ENCODE results near the gene EEA1.

EEA1 gene

GRCh38 chr12:92721130-92721529 lies 208.0 kb downstream of the EEA1 start:
- in situ Hi-C loops (cut with MboI; ENCODE audit: low sequenced_read_pairs): no loop called here
